IPS DF 6.9 (cell line): ENCODE measurements around the gene FAM118A.
"Not testable (repeated sequence)": the region's sequence is repeated elsewhere in the genome, so short reads cannot be mapped to it uniquely, and the experiment has no call there.

Experiments
- DNase-seq: peaks from one replicate; pipeline ENCODE4 v3.0.0-alpha.2; 2013; ENCODE audit warnings: low read depth, low spot score
- H3K27ac ChIP-seq: one replicate; pipeline ENCODE4 v1.5.1; 2013; ENCODE audit warnings: low read length, control low read depth
- H3K27me3 ChIP-seq: 2 replicates; pipeline ENCODE4 v1.6.1; 2013; ENCODE audit warnings: mild to moderate bottlenecking, low read length; ENCODE audit not compliant: control insufficient read depth, insufficient read depth
- H3K36me3 ChIP-seq: 2 replicates; pipeline ENCODE4 v1.6.1; 2013; ENCODE audit warnings: low read length; ENCODE audit not compliant: control insufficient read depth, insufficient read depth
- H3K4me1 ChIP-seq: 2 replicates; pipeline ENCODE4 v1.6.1; 2013; ENCODE audit warnings: low read length; ENCODE audit not compliant: control insufficient read depth, insufficient read depth
- H3K4me3 ChIP-seq: 2 replicates; pipeline ENCODE4 v1.5.1; 2013; ENCODE audit warnings: mild to moderate bottlenecking, low read length
- H3K9me3 ChIP-seq: 2 replicates; pipeline ENCODE4 v1.6.1; 2013; ENCODE audit warnings: low read length, inconsistent platforms; ENCODE audit not compliant: control insufficient read depth, insufficient read depth
- WGBS: extraction: QIAGEN DNeasy Blood & Tissue Kit; methylation state at CpG from one replicate; pipeline ENCODE4 v1.1.7; 2013; ENCODE audit warnings: mixed read lengths, missing lambda C conversion rate; ENCODE audit not compliant: insufficient read length, insufficient coverage; 5-methylcytosine and 5-hydroxymethylcytosine counted together

The FAM118A gene

GRCh38 chr22:45309422-45310227 lies at the start of gene FAM118A:
FAM118A (plus strand) TSS chr22:45309934; CDS start chr22:45322380, 12,446 bp downstream.
- peak within 1 kb of the TSS; percentile 94 for H3K4me3 ChIP-seq
- peaks cover 1% of the 10 kb centered on the region for H3K4me1 ChIP-seq
- H3K36me3 ChIP-seq = no peaks in the 10 kb centered on the region
- H3K9me3 ChIP-seq = no peaks in the 10 kb centered on the region
- peak; percentile 67 for DNase-seq
- H3K27ac ChIP-seq = no peak within 1 kb of the TSS
- no CpG with 5 or more reads among the region's 95 CpGs for WGBS
- no peaks in the 10 kb centered on the region for H3K27me3 ChIP-seq

- not testable (repeated sequence) for H3K27ac ChIP-seq, H3K4me3 ChIP-seq, H3K27me3 ChIP-seq, H3K4me1 ChIP-seq, H3K9me3 ChIP-seq, H3K36me3 ChIP-seq, DNase-seq
- whole genome bisulfite sequencing = no CpG with 5 or more reads among the region's 9 CpGs
These were observed 49.4 kb upstream of the FAM118A start for GRCh38 chr22:45260395-45260759.

DNA sequence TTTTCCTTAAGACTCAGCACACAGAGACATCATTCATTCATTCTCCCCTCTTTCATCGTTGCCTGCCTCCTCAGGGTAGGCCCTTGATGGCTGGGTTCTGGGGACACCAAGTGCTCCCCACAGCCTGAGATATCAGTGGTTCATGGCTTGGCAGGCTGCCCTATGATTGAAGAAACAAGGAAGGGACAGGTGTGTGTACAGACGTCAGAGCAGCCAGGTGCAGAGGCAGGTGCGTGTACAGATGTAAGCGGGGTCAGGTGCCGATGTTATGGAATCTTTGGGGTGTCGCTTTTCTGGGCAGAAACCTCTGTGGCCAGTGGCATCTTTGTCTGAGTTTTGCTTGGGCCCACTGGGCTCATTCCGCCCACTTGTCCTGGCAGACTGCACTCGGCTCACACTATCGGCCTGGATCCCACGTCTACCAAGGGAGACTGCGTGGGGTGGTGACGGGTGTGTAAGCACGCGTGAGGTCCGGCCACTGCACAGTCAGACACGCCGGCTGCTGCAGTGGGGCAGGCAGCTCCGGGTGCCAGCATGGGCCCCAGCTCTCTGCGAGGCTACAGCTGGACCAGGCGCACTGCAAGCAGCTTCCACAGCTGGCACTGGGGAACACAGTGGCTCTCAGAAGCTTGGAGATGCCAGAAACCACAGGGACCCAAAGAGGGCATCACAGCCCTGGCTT lies 48.2 kb upstream of the FAM118A start:
- H3K36me3 ChIP-seq = no peaks in the 10 kb centered on the region
- no peaks in the 10 kb centered on the region for H3K9me3 ChIP-seq
- no peak for DNase-seq
- no CpG with 5 or more reads among the region's 20 CpGs for WGBS
- H3K4me1 ChIP-seq = 0 out of 2 replicates have a peak, but pooled peaks cover 1% of the 10 kb centered on the region
- H3K4me3 ChIP-seq = no peak overlapping the region
- H3K27ac ChIP-seq = no peak overlapping the region
- no peaks in the 10 kb centered on the region for H3K27me3 ChIP-seq

DNA sequence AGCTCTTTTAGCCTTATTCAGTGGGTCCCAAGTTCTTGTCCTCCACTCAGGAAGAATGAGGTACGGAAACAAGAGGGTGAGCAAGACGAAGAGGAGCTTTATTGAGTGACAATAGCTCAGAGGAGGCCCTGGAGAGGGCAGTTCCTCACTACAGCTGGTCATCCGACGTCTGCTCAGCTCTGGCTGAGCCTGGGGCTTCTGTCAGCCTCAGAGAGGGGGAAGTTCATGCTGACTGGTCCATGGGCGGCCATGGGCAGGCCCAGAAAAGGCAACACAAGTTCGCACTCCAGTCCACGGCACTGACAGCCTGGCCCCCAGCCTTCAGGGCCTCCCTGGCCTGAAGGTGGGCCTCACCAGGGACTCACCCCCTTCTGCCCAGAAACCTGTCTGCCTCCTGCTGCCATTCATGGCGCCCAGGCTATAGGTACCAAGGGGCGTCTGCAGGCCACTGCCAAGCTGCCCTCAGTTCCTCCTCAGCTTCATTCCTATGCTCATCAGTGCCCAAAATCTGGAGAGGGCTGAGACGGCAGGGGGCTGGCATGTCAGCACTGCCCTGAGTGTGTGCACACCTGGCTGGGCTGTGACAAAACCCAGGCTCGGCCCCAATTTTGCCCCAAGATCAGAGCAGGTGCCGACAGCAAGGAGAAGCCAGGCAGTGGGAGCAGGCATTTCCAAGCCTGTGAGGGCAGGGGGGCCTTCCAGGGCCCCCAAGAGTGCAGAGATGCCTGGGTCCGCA lies 47.4 kb upstream of the FAM118A start:
- Histone ChIP-seq H3K36me3 (no peaks in the 10 kb centered on the region), H3K4me3 (no peak overlapping the region), H3K9me3 (no peaks in the 10 kb centered on the region), H3K4me1 (0 out of 2 replicates have a peak, but pooled peaks cover 1% of the 10 kb centered on the region), H3K27me3 (no peaks in the 10 kb centered on the region), H3K27ac (no peak overlapping the region)
- no peak for DNase-seq
- no CpG with 5 or more reads among the region's 13 CpGs for WGBS

- no peaks in the 10 kb centered on the region for H3K36me3 ChIP-seq
- H3K4me3 ChIP-seq = no peak overlapping the region
- H3K27ac ChIP-seq = no peak overlapping the region
- no peak for DNase-seq
- H3K9me3 ChIP-seq = no peaks in the 10 kb centered on the region
- WGBS = no CpG with 5 or more reads among the region's 14 CpGs
- no peaks in the 10 kb centered on the region for H3K27me3 ChIP-seq
- H3K4me1 ChIP-seq = 0 out of 2 replicates have a peak, but pooled peaks cover 1% of the 10 kb centered on the region
These were observed 46.7 kb upstream of the FAM118A start for GRCh38 chr22:45262931-45263462.

- Histone ChIP-seq H3K27ac (no peak overlapping the region), H3K9me3 (no peaks in the 10 kb centered on the region), H3K36me3 (no peaks in the 10 kb centered on the region), H3K4me1 (0 out of 2 replicates have a peak, but pooled peaks cover 1% of the 10 kb centered on the region), H3K27me3 (no peaks in the 10 kb centered on the region), H3K4me3 (no peak overlapping the region)
- no CpG with 5 or more reads among the region's 17 CpGs for WGBS
- DNase-seq = no peak
These were observed 46.1 kb upstream of the FAM118A start for GRCh38 chr22:45263463-45264269.

DNA sequence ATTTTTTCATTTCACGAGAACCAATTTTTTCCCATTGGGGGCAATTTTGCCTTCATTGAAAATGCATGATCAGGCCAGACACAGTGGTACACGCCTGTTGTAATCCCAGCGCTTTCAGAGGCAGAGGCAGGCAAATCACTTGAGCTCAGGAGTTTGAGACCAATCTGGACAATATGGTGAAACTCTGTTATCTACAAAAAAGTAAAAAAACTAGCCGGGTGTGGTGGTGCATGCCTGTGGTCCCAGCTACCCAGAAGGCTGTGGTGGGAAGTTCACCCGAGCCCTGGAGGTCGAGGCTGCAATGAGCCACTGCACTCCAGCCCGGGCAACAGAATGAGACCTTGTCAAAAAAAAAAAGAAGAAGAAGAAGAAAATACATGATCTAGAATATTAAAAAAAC lies 44.2 kb upstream of the FAM118A start:
- H3K4me1 ChIP-seq = peaks cover 3% of the 10 kb centered on the region; the same call in 1 of the 2 replicates

GRCh38 chr22:45268167-45268957 lies 41.4 kb upstream of the FAM118A start:
- Histone ChIP-seq H3K4me3 (peak overlapping the region; percentile 52; the same call in 1 of the 2 replicates), H3K27me3 (no peaks in the 10 kb centered on the region), H3K9me3 (no peaks in the 10 kb centered on the region), H3K36me3 (no peaks in the 10 kb centered on the region), H3K27ac (no peak overlapping the region), H3K4me1 (peaks cover 3% of the 10 kb centered on the region; the same call in 1 of the 2 replicates)
- peak; percentile 85 for DNase-seq
- WGBS = no CpG with 5 or more reads among the region's 47 CpGs

More for the DNA sequence above, 44.2 kb upstream of the FAM118A start:
- WGBS = no CpG with 5 or more reads among the region's 7 CpGs
- H3K27me3 ChIP-seq = no peaks in the 10 kb centered on the region
- no peak overlapping the region for H3K27ac ChIP-seq
- H3K36me3 ChIP-seq = no peaks in the 10 kb centered on the region
- no peak for DNase-seq
- no peaks in the 10 kb centered on the region for H3K9me3 ChIP-seq
- no peak overlapping the region for H3K4me3 ChIP-seq
